GM10266 (cell line): ENCODE results near the gene PREX1.

ENCODE experiments used
- DNase-seq: peaks from one replicate; pipeline ENCODE4 v3.0.0; 2012; ENCODE audit errors: extremely low spot score
- TF ChIP-seq, protein P1 (sequence below): IDR thresholded peaks from 2 replicates; pipeline ENCODE4 v1.5.1; 2012; ENCODE audit warnings: mild to moderate bottlenecking, low read depth; ENCODE audit not compliant: control insufficient read depth, insufficient read depth; ENCODE audit errors: missing control alignments

PREX1 gene

DNA sequence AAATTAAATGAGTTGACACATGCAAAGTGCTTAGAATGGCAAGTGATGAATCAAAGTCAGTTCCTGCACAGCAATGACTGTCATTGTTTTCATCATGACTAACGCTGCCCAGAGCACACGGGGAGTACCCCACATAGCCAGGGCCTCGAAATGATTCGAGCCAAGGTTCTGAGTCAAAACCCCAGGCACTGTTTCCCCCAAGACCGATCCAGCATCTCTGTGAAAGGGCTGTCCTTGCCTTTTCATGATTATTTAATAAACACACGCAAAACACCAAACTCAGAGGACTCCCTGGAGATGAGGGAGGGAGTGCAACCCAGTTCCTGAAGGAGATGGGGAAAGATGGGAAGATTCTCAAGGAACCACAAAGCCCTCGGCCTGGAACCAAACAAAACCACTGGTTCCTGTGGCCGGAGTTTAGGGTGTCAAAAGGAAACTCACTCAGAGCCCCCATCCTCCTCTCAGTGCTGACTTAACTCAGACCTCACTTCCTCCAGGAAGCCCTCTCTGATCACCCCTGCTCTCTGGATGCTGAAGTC, 3.8 kb downstream of the PREX1 start:
- DNase-seq, result peak; percentile 82
- TF ChIP-seq, protein P1, sequence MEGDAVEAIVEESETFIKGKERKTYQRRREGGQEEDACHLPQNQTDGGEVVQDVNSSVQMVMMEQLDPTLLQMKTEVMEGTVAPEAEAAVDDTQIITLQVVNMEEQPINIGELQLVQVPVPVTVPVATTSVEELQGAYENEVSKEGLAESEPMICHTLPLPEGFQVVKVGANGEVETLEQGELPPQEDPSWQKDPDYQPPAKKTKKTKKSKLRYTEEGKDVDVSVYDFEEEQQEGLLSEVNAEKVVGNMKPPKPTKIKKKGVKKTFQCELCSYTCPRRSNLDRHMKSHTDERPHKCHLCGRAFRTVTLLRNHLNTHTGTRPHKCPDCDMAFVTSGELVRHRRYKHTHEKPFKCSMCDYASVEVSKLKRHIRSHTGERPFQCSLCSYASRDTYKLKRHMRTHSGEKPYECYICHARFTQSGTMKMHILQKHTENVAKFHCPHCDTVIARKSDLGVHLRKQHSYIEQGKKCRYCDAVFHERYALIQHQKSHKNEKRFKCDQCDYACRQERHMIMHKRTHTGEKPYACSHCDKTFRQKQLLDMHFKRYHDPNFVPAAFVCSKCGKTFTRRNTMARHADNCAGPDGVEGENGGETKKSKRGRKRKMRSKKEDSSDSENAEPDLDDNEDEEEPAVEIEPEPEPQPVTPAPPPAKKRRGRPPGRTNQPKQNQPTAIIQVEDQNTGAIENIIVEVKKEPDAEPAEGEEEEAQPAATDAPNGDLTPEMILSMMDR, result no peak

DNA sequence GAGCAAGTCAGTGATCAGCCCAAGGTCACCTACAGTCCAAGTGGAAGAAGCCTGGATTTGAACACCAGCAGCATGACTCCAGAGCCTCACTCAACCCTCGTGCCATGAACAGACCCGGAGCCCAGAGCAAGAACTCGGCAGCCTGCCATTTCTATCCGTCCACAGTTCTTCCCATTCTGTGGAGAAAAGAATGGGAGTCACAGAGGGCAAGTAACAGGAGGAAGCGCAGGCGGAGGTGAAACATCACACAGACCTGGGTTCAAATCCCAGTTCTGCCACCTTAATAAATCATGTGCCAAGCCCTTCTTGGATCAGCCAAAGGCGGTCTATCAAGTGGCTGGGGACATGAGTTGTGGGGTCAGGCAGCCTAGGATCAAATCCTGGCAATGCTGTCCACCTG, 4.3 kb downstream of the PREX1 start:
- TF ChIP-seq, protein P1, result no peak
- no peak for DNase-seq

DNA sequence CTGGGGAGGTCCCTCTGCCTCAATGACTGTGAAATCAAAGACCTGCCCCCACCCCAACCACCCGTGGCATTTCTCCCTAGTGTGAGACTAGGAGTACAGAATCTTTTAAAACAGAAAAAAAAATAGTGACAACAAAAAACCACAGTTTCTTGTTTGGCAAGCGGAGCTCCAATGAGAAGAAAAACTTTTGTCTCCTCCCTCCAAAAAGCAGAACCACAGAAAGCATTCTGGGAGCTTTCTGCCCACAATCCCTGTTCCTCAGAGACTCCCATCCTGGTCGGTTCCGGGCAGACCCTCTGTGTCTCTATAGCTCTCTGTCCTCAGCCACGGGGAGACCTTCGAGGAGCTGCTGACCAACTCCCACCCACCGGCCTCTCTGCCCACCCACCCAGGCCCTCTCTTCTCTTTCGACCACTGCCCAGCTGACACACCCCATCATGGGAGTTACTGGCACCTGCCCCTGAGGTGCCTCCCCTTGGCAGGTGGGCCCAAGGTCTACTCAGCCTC, 4.9 kb downstream of the PREX1 start:
- TF ChIP-seq, protein P1, result no peak
- peak; percentile 34 for DNase-seq

DNA sequence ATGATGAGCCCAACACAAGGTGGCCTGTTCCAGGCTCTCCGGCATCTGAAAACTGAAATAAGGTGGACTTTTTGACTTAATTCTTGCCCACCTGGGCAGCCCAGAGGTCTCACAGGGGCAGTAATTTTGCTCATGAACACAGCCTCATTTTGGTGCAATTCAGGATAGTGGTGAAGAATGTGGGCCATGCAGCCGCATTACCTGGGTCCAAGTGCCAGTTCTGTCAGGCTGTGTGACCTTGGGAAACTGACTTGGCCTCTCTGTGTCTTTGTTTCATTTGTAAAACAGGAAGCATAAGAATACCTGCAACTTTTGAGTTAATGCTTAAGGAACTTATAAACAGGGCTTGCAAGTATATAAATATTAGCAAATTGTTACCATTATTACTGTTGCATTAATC, 5.6 kb downstream of the PREX1 start:
- no peak for DNase-seq
- TF ChIP-seq, protein P1, result no peak

DNA sequence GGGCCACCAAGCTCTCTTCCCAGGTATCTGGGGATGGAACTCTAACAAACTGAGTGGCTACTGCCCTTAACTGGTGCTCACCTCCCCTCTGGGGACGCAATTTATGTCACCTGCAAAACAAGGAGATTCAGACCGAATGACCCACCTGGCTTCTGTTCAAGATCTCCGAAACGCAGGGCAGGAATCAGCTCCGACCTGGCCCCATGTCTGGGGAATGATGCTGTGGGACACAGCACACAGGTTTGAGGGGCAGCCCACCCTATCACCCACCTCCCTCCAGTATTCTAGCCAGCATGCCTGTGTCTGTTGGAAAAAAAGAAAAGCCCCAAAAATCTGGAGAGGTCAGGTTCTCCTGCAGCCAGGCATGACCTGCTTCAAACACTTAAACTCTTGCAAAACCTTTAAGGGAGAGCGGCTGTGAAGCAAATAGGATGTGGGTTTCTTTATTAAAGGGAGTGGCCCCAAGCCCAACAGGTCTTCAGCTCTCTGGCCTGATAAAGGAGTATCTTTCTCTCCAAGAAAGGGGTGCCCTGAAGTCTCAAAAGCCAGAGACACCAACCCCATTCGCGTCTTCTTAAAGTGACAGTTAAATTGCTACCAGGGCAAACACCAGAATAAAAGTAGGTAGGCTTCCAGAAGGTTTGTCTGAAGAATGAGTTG, 6.4 kb downstream of the PREX1 start:
- DNase-seq, result no peak
- TF ChIP-seq, protein P1, result no peak

DNA sequence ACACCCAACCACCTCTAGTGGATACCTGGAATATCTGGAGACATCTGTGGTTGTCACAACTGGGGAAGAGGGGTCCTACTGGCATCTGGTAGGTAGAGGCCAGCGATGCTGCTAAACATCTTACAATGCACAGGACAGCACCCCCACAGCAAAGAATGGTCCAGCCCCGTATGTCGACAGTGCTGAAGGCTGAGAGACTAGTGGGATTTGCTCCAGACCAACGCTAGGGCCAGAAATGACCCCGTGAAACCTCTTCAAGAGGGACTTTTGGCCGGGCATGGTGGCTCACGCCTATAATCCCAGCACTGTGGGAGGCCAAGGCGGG, 7.2 kb downstream of the PREX1 start:
- DNase-seq, result no peak
- TF ChIP-seq, protein P1, result no peak
